ENCODE measurements around the gene ETV6. TPM values are rescaled to one million over a fixed set of nuclear protein-coding genes. Genes with fewer than 3 reads are reported as not detected.

The ETV6 gene
- total and polyA plus RNA-seq, 9 of the 15 experiments (the other 6 are each of a cell fraction or from before 2014, with no cell fraction given): 0.81 to 12.7 (median 4.1) TPM

- Histone ChIP-seq H3K4me1 (replicated peaks in 1 of 2; ENCODE audit: control insufficient read depth in 2 of 2, insufficient read depth in 2 of 2, low read length in 2 of 2) (no peaks in the 10 kb centered on the region), H3K27me3 (ENCODE audit: control insufficient read depth in 2 of 2, insufficient read depth in 2 of 2, low read length in 2 of 2) (no peaks in the 10 kb centered on the region), H3K9me1 (ENCODE audit: control insufficient read depth, insufficient read depth, low read length) (no peaks in the 10 kb centered on the region), H3K27ac (ENCODE audit: extremely low read depth, low read depth, low read length) (no peak overlapping the region), H3K4me3 (no peak overlapping the region), H3K79me2 (ENCODE audit: control insufficient read depth, insufficient read depth, low read length) (no peaks in the 10 kb centered on the region; the same call in 2 of the 3 replicates), H3K36me3 (ENCODE audit: control insufficient read depth, insufficient read depth, low read length) (no peaks in the 10 kb centered on the region), H3K4me2 (ENCODE audit: insufficient read depth, low read length) (no peak overlapping the region), H3K9me3 (replicated peaks; ENCODE audit: control insufficient read depth, insufficient read depth, low read depth, low read length) (no peaks in the 10 kb centered on the region), H4K20me1 (replicated peaks; ENCODE audit: control insufficient read depth, insufficient read depth, low read length) (no peaks in the 10 kb centered on the region), H3K9ac (ENCODE audit: insufficient read depth in 1 of 2, low read depth in 2 of 2, low read length in 2 of 2) (no peak overlapping the region), H2AFZ (ENCODE audit: low read depth, low read length) (no peak overlapping the region)
- ATAC-seq: no peak
- no TSS peak for BruUV-seq (replicated peaks)
- CTCF ChIA-PET (ENCODE audit: low intra/inter-chr PET ratio): no interaction called here
- TF ChIP-seq ZNF354B (CRISPR knock-in tag; IDR thresholded peaks at IDR 0.05) (no peak), ZNF644 (tag; IDR thresholded peaks at IDR 0.05; ENCODE audit: low read depth) (no peak), CHD1 (IDR thresholded peaks at IDR 0.05; ENCODE audit: low read length) (no peak), MCM3 (IDR thresholded peaks at IDR 0.05) (no peak), LARP7 (IDR thresholded peaks at IDR 0.05) (no peak), TEAD4 (IDR thresholded peaks at IDR 0.05; ENCODE audit: low read length) (no peak), TEAD4 (CRISPR knock-in tag; IDR thresholded peaks at IDR 0.05; ENCODE audit: borderline replicate concordance) (no peak), HINFP (tag; conservative IDR thresholded peaks at IDR 0.05; ENCODE audit: low read depth) (no peak), MIER1 (IDR thresholded peaks at IDR 0.05; ENCODE audit: low read depth) (no peak)
- intact Hi-C loops (cut with micrococcal nuclease) (loop anchor here (10.0 kb wide), 2 partner anchors 163 to 283 kb away; no protein-coding TSS in a partner anchor), in situ Hi-C loops (cut with MboI) (no loop called here)
- no peak for DNase-seq (ENCODE audit: extremely low read depth in 1 of 4, low spot score in 3 of 4)
- 28% methylated on average over 3 of the region's 3 CpGs for WGBS (ENCODE audit: insufficient coverage, low coverage, missing lambda C conversion rate)
- FAIRE-seq: no peak
- POLR2A ChIA-PET: interaction anchor here (1.4 kb wide), 1 partner anchor 14 kb away, joined by 4 read pairs; no protein-coding TSS in a partner anchor
These were observed 82.0 kb downstream of the ETV6 start for GRCh38 chr12:11731455-11731854.
